ENCODE measurements around the gene LLGL1. TPM values are rescaled to one million over a fixed set of nuclear protein-coding genes. Genes with fewer than 3 reads are reported as not detected.

Gene LLGL1
- total and polyA plus RNA-seq, 10 of the 15 experiments (the other 5 are each of a cell fraction or from before 2014, with no cell fraction given): 0.02 to 9.2 (median 2.5) TPM

DNA sequence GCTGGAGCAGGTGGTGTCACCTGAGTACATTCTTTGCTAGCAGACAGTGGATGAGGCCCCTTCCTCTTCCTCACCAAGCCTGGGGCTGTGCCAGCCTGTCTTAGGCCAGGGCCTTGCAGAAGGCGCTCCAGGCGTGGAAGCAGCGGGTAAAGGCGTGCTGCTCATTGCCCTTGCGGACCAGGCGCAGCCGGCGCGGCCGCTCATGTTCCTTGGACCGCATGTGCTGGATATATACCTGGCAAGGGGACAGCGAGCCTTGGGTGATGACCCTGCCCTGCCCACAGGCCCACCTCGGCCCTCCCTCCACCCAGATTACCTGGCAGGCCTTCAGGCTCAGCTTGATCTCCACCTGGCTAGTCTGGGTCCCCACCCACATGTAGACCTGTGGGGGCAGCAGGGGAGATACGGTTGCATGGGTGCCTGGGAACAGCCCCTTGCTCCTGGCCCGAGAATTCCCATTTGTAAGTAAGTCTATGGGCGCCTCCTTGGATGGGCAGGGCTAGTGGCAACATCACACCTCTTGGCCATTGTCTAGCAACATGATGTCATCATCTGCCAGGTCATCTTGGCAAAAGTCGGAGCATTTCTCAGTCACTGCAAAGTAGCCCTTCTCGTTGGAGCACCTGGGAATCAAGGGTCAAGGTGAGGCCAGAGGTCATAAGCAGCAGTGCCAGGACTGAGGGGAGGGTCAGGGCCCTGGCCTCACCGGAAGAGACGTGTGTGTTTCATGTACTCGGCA is 19.8 kb downstream of the LLGL1 start (continued):
- TF ChIP-seq KAT2A (conservative IDR thresholded peaks at IDR 0.05; ENCODE audit: control insufficient read depth, low read depth, low read length) (no peak), MTA3 (IDR thresholded peaks at IDR 0.05; ENCODE audit: borderline replicate concordance, low read length) (no peak)

DNA sequence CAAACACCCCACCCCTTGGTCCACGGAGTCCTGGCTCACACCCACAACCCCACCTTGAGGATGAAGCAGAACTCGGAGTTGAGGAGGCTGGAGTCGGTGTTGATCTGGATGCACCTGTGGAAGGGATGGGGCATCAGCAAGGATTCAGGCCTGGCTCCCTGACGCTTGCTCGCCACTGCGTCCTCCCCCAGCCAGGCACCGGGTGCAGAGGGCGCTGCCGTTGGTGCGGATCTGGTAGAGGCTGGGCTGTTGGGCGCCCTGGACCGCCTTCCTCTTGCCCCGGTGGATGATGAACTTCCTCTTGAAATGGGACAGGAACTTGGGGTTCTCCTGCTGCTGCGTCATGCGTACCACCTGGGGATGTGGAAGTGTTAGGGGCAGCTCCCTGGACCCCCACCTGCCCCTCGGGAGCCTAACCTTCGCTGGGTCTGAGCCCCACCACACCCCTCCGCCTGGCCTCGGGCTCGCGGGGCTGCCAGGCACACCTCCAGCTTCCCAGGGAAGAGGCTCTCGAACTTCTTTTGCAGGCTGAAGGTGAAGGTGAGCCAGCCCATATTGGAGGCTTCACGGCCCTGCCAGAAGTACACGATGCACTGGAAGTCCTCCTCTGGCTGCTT is 20.8 kb downstream of the LLGL1 start:
- in situ Hi-C loops (cut with MboI) (no loop called here), intact Hi-C loops (cut with micrococcal nuclease; ENCODE audit: unreplicated experiment) (no loop called here)
- no peaks in the 10 kb centered on the region for H3K9me3 ChIP-seq (replicated peaks; ENCODE audit: control insufficient read depth, insufficient read depth, low read length)
- peaks cover 3 to 22% of the 10 kb centered on the region in 2 experiments for H3K36me3 ChIP-seq (ENCODE audit: control insufficient read depth in 2 of 2, insufficient read depth in 2 of 2, low read length in 1 of 2)
- H3K9ac ChIP-seq (ENCODE audit: control insufficient read depth, insufficient read depth, low read length): no peak overlapping the region
- no peaks in the 10 kb centered on the region for H4K20me1 ChIP-seq (ENCODE audit: control insufficient read depth, insufficient read depth)
- ChIA-PET SMC1A (ENCODE audit: uncharacterized antibody, unreplicated experiment) (no interaction called here), RAD21 (ENCODE audit: unreplicated experiment) (no interaction called here), POLR2A (no interaction called here), CTCF (no interaction called here)
- no peak overlapping the region for H2AFZ ChIP-seq (ENCODE audit: control insufficient read depth, low read depth, low read length)
- no peak overlapping the region for H3K4me3 ChIP-seq
- FAIRE-seq (no peak), ATAC-seq (no peak), DNase-seq (ENCODE audit: low read depth, low spot score) (no peak)
- no peaks in the 10 kb centered on the region for H3K27me3 ChIP-seq (replicated peaks in 1 of 2; ENCODE audit: control insufficient read depth in 2 of 2, insufficient read depth in 2 of 2, low read length in 1 of 2)
- 90% methylated on average over 24 of the region's 24 CpGs for WGBS (ENCODE audit: insufficient coverage, insufficient replicate concordance, low lambda C conversion rate, missing lambda C conversion rate)
- no peak overlapping the region for H3K4me2 ChIP-seq (ENCODE audit: control insufficient read depth, insufficient read depth)
- no peaks in the 10 kb centered on the region for H3K79me2 ChIP-seq (ENCODE audit: control insufficient read depth, insufficient read depth, low read length)
- no peak for TF ChIP-seq DPF2 (IDR thresholded peaks at IDR 0.05)
- TF ChIP-seq TCF7 (IDR thresholded peaks at IDR 0.05; ENCODE audit: borderline replicate concordance): no peak
- TF ChIP-seq, protein P1, sequence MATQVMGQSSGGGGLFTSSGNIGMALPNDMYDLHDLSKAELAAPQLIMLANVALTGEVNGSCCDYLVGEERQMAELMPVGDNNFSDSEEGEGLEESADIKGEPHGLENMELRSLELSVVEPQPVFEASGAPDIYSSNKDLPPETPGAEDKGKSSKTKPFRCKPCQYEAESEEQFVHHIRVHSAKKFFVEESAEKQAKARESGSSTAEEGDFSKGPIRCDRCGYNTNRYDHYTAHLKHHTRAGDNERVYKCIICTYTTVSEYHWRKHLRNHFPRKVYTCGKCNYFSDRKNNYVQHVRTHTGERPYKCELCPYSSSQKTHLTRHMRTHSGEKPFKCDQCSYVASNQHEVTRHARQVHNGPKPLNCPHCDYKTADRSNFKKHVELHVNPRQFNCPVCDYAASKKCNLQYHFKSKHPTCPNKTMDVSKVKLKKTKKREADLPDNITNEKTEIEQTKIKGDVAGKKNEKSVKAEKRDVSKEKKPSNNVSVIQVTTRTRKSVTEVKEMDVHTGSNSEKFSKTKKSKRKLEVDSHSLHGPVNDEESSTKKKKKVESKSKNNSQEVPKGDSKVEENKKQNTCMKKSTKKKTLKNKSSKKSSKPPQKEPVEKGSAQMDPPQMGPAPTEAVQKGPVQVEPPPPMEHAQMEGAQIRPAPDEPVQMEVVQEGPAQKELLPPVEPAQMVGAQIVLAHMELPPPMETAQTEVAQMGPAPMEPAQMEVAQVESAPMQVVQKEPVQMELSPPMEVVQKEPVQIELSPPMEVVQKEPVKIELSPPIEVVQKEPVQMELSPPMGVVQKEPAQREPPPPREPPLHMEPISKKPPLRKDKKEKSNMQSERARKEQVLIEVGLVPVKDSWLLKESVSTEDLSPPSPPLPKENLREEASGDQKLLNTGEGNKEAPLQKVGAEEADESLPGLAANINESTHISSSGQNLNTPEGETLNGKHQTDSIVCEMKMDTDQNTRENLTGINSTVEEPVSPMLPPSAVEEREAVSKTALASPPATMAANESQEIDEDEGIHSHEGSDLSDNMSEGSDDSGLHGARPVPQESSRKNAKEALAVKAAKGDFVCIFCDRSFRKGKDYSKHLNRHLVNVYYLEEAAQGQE (IDR thresholded peaks at IDR 0.05; ENCODE audit: low read depth, low read length): no peak
- 0 out of 2 replicates have a peak, but pooled peaks have one; percentile 11 for TF ChIP-seq POLR2A (IDR thresholded peaks at IDR 0.05; ENCODE audit: low read depth, low read length)
- no TSS peak for BruUV-seq (replicated peaks)
- no peak overlapping the region for H3K27ac ChIP-seq (ENCODE audit: control insufficient read depth, insufficient read depth)
- no peaks in the 10 kb centered on the region for H3K4me1 ChIP-seq (ENCODE audit: control insufficient read depth, insufficient read depth, low read length)

Data from GM12878 (cell line).